HG02938 (cell line): Measurements from ENCODE around the gene FUCA1.
A peak's percentile ranks its signal among the peaks of the same experiment; 100 is the strongest.
"Not testable (repeated sequence)": the region's sequence is repeated elsewhere in the genome, so short reads cannot be mapped to it uniquely, and the experiment has no call there.

ENCODE experiments used
- ATAC-seq: cut with Tn5 transposase; IDR thresholded peaks from one replicate; pipeline ENCODE4 v1.9.1; 2021; ENCODE audit warnings: mild to moderate bottlenecking, moderate library complexity; ENCODE audit not compliant: unreplicated experiment

FUCA1 gene

DNA sequence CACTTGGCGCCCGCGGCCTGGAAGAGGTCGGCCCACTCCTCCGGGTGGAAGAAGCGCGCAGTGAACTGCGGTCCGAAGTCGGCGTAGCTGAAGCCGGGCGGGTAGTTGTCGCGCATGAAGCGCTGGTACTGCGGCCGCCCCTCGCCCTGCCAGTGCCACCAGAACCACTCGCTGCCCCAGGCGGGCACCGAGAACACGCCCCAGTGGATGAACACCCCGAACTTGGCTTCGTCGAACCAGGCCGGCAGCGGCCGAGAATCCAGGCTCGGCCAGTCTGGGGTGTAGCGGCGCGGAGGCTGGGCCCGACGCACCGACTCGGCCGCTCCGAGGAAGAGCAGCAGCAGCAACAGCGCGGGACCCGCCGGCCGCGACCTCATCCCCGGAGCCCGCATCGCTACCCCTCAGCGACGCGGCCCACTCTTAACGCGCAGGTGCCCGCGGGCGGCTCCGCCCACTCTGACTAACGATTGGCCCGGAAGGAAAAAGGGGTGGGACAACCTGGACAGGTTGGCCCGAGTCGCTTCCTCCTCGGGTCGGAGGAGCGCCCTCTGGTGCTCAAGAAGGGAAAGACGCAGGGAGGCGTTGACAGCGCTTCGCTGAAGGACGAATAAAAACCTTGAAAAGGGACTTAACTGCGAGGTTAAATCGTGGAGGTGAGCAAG is at the start of gene FUCA1:
Gene FUCA1 (minus strand): TSS at position 396 of the 662 bp plus-strand sequence. CDS start 4 bp downstream, at position 392.
- peak; percentile 84 for ATAC-seq

DNA sequence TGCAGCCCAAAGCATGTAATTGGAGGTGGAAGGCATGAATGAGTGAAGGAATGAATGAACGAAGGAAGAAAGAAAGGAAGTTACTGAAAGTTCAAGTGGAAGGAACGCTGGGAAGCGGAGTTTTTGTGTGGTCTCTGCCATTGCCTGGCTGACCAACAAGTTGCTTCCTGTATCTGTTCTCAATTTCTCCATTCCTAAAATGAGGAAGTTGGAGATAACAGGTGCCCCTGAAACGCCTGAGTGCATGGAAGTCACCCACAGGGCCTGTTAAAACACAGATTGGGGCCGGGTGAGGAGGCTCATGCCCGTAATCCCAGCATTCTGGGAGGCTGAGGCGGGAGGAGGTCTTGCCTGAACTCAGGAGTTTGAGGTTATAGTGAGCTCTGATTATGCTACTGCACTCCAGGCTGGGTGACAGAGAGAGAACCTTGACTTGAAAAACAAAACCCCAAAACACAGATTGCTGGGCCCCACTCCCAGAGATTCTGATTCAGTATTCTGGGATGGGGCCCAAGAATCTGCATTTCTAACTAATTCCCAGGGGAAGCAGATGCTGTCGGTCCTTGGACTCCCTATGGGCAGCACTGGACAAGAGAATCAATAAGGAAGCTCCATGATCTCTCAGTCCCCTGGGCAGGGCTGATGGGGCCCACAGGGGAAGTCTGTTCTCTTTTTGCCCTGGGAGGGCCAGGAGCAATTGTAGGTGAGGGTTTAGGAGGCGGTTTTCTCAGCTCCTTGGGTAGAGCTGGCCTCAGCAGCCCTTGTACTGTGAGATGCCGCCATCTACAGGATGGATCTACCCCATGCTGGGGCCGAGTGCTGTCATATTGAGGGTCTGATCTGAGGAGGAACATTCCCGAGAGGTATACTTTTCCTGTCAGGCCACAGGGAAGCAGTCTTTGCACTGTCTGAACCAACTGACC is 48.4 kb upstream of the FUCA1 start:
- peak; percentile 66 for ATAC-seq

DNA sequence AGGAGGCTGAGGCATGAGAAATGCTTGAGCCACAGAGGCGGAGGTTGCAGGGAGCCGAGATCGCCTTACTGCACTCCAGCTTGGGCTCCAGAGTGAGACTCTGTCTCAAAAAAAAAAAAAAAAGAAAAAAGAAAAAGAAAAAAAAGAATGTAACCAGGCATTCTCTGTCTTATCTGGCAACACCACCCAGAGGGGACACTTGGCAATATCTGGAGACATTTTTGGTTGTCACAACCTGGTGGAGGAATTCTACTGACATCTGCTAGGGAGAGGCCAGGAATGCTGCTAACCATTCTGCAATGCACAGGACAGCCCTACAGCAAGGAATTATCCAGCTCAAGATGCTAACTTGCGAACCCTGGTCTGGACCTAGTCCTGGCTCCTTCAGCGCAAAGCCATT is 47.4 kb upstream of the FUCA1 start:
- ATAC-seq: no peak

DNA sequence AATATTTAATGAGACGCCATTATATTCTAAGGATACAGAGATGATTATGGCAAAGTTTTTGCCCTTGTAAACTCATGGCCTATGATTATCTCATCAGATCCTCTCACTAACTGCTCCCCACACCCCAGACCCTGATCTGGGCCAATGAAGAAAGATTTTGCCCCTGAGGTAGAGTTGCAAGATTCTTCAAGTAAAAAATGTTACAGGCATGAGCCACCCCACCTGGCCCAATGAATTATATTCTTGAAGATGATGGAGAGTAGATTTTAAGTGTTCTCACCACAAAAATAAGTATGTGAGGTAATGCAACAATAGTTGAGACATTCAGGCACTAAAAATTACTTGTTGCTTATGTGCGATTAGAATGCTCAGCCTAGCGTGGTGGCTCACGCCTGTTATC is 46.8 kb upstream of the FUCA1 start:
- ATAC-seq: no peak

DNA sequence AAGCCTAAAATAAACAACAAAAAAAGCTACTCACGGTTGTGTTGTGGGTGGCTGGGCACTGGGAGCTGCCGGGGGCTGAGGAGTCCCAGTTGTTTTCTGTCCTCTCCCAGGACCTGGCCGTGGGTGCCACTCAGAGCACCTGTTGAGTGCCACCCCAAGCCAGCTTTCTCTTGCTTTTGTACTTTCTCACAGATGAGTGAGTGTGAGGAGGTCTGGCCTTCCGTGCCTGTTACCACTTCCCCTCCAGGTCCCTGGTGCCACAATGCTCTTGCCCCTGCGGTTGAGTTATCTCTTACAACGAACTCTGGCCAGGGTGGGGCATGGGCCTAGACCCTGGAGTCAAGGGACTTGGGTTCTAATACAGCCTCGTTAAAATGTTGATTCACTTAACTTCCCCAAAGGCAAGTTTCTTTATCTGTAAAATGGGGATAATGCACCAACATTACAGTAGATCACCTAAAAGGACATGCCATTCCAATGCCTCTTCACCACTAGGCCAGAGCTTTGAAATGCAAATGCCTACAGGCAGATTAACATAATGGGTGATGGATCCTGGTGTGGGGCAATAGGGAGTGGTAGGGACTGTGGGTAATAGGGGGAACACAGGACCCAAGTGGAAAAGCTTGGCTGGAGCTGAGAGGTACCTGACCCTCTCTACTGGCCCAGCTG is 45.3 kb upstream of the FUCA1 start, which contains the start of gene CNR2:
Gene CNR2 (minus strand): TSS at position 151 of the 669 bp plus-strand sequence. CDS start 37,745 bp downstream, outside the sequence.
- no peak for ATAC-seq

DNA sequence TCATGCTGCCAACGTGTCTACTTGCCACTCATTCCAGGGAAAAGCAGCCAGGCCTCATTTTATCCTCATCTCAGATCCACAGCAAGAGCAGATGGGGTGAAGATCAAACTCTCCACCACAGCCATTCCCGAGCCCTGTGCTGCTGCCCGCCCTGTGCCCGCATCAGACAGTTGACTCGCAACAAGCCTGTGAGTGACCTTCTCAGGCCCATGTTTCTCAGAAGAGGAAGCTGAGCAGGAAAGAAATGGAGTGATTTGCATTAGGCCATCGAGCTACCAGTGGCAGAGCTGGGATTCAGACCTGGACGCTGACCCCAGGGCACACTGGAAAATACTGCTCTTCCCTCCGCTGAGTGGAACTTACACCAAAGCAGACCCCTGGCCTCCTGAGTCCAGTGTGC is 43.8 kb upstream of the FUCA1 start:
- no peak for ATAC-seq

DNA sequence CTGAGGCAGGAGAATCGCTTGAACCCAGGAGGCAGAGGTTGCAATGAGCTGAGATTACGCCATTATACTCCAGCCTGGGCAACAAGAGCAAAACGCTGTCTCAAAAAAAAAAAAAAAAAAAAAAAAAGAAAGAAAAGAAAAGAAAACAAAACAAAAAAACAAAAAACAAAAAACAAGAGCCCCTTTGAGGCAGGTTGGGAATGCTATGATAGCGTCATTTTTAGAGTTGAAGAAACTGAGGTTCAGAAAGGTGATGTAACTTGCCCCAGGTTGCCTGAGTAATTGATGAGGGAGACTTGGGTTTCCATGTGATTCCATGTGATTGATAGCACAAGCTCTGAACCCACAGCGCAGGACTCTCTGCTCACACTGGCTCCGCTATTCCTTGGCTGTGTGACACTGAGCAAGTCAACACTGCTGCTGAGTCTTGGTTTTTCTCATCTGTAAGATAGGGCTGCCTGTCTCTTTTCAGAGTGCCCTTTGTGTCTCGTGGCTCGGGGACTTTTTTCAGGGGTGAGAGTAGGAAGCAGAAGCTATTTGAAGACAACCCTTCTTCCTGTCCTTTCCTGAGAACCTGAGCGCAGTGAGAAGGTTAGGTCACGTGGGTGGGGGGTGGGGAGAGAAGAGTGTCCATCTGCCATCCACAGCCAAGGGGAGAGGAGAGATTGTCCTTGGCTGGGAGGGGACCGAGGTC is 42.6 kb upstream of the FUCA1 start:
- no peak for ATAC-seq

DNA sequence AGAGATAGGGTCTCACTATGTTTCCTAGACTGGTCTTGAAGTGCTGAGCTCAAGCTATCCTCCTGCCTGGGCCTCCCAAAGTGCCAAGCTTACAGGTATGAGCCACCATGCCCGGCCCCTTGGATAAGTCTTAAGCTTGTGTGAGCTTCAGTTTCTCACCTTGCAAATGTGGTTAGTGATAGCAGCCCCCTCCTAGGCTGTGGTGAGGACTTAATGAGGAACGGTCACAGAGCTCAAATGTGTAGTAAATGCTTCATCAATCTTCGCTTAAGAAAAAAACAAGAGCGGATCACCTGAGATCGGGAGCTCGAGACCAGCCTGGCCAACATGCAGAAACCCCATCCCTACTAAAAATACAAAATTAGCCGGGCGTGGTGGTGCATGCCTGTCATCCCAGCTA is 42.1 kb upstream of the FUCA1 start:
- ATAC-seq: no peak

DNA sequence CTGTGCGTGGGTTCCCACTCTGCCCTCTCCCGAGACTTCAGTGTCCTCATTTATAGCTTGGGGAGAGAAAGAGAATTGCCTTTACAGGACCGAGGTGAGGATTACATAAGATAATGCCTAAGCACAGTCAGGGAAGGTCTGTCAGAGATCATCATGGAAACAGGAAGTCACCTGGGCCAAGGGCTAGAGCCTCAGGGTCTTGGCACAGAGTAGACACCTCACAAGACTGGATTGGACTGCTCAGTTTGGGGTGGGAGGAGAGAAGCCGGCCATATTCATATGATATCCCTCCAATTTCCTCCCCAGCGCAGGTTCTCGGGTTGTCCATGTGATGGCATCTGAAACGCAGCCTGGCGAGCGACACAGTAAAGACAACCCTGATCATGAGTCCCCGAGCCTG is 41.3 kb upstream of the FUCA1 start:
- no peak for ATAC-seq

DNA sequence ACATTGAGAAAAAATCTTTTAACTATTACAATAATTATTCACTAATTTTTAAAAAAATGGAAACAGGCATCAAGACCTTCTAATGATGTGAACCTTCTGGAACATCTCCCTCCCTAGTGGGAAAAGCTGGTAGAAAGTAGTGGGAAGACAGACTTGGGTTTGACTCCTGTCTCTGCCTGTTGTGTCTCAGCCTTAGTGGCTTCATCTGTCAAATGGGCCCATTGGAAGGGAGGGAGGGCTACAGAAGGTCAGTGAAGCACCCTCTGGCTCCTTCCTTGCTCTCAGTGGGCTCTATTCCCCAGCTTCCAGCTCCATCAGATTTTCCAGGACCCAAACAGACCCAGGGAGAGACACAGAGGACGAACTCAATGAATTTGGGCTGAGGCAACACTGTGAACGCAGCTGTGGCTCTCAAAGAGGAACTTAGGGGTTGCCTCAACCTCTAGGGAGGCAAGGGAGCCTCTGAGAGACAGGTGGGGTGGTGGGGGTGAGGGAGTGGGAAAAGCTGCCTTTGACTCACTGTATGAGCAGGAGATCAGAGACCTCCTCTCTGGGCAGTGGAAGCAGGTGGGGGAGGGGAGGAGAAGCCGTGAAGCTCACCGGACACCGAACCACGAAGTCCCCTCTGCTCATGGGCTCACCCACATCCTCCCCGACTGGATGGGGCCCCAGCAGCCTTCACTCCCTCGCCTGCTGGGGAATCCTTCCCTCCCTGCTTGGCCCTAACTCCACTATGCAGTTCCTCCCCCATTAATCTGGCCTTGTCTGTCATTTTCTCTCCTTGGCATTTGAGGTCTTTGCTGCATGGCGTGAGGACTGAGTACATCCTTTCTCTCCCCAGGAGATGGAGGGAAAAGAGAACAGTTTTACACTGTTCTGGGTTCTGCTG is 40.6 kb upstream of the FUCA1 start:
- no peak for ATAC-seq

DNA sequence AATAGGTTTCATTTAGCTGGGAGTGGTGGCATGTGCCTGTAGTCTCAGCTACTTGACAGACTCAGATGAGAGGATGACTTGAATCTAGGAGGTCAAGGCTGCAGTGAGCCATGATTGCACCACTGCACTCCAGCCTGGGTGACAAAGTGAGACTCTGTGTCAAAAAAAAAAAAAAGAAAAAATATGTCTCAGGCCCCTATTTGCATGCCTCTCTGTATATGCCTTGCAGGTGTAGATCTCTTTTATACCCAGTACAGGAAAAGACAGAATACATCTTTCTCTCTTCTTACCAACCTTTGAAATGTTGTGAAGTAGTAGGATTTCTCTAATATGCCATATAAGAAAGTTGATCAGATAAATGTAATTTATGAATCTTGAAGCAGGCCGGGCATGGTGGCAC is 38.6 kb upstream of the FUCA1 start:
- ATAC-seq: no peak

DNA sequence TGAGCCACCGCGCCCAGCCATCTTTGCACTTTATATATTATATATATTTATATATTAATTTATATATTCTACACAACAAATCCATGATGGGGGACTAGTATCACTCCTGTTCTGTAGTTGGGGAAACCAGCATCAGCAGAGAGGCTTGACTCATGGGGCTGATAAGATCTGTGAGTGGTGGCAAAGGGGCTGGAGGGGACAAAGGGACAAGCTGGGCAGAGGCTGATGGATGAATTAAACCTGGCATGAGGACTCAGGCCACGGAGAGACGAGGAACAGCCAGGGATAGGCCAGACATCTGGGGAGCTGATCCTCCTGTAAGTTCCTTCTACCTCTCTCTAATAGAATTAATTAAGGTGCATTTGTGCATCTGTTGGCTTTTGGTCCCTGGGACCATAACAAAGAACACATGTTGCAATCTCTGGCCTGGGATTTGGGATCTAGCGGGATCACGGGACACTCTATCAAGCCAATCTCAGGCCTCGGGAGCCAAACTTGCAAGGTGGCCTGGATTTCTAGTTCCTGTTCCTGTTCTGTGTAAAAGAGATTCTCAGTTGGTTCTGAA is 37.5 kb upstream of the FUCA1 start:
- no peak for ATAC-seq

DNA sequence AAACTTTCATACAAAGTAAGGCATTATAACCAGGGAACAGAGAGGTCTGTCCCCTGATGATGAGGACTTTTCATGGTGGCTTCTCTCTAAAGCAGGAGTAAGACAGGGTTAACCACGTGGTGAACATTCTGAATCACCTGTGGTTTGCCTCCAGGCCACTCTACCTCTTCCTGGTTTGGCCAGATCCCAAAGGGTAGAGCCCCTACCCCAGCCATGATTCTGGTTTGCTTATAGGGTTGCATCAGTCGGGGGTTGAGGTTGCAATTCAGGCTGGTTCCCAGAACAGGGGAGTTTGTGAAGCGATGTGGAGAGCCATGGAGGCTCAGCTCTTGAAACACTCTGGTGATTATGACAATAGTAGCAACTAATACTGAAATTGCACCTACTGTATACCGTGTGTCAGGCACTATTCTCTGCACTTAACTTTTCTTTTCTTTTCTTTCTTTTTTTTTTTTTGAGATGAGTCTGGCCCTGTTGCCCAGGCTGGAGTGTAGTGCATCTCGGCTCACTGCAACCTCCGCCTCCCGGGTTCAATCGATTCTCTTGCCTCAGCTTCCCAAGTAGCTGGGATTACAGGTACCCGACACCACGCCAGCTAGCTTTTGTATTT is 36.8 kb upstream of the FUCA1 start:
- ATAC-seq: no peak

DNA sequence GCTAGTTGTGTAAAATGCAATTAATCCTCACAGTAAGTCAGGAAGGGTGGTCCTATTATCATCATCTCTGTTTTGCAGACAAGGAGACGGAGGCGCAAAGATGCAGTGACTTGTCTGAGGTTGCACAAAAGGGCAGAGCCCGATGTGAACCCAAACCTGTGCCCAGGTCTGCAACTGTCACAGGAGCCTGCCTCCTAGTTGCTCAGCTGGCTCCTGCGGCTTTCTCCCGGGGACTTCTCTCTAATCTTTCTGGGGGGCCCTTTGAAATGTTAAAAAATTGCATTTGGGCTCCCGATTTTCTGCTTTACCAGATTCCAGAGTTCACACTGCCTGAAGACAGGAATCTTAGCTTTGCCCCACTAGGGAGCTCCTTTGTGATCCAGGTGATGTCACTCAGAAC is 35.7 kb upstream of the FUCA1 start:
- ATAC-seq: no peak

DNA sequence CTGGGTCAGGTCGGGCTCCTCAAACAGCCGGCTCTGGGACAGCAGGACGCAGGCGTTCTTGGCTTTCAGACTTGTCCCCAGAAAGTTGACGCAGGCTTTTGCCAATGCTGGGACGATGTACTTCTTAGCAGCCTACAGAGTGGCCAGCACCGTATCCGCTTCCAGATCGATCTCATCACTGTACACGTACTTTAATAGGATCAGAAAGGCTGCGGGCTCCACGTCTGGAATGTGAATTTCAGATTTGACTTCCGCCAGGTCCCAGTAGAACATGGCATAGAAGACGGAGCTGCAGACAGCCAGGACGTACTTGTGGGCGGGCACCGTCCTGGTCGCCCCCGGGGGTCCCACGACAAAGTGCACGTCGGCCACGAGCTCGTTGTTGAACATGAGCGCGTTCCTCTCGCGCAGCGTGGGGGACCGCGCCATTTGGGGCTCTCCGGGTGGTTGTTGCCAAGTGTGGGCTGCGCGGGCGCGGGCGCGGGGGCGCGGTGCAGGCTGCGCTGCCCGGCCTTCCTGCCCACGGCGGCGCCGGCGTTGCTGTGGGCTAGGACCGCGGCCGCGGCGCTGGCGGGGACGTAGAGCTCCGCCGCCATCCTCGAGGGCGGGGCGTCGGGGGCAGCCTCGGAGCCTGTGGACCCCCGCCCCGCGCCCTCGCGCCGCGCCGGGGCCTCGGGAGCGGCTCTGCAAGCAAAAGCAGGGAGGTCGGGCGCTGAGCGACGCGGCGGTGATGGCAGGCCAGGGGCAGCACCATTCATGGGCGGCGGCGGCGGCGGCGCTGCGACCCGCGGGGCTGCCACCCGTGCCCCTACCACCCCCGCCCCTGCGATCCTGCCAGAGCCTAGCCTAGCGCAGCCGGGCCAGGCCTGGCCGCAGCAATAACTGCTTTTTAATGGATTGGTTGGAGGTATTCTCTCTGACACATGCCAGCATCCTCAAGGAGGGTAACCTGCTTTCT is 34.5 kb upstream of the FUCA1 start:
- ATAC-seq: no peak

DNA sequence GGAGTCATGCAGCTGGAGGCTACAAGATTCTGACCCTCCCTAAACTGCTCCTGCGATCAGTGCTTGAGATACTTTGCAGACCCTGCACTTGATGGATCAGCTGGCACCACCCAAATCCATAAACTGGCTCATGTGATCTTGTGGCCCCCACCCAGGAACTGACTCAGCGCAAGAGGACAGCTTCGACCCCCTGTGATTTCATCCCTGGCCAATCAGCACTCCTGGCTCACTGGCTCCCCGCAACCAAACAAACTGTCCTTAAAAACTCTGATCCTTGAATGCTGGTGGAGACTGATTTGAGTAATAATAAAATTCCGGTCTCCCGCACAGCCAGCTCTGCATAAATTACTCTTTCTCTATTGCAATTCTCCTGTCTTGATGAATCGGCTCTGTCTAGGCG is 31.9 kb upstream of the FUCA1 start:
- not testable (repeated sequence) for ATAC-seq

DNA sequence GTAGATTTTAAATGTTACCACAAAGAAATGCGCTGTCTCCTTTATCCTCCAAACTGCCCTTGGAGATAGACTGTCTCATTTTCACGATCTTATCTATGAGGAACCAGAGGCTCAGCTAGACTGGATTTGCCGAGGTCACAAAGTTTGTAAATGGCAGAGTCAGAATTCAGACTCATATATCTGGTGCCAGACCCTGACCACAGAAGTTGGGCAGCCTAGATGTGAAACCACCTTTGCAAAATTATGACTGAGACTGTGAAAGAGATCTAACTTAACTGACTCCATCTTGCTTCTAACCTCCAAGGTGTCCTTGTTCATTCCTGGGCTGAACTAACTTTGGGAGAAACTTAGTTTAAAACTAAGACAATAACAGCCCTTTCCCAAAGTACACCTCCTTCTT is 31.0 kb upstream of the FUCA1 start:
- no peak for ATAC-seq

DNA sequence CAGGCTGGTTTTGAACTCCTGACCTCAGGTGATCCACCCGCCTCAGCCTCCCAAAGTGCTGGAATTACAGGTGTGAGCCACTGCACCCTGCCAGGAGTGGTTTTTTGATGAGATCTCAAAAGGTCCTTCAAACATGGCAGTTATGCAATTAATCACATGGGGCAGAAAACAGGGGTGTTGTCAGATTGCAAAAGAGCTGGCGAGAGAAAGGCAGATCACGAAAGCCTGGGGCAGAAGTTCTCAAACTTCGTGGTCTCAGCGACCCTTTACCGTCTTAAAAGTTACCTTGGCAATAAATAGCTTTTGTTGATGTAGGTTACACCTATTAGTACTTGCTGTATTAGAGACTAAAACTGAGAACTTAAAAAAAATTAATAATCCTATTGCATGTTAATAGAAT is 29.0 kb upstream of the FUCA1 start:
- no peak for ATAC-seq
